ENCODE data around the gene CSTB.

CSTB gene

GRCh38 chr21:43815107-43815613 lies 39.1 kb upstream of the CSTB start:
- no peaks in the 10 kb centered on the region for H3K27me3 ChIP-seq (ENCODE audit: control insufficient read depth, insufficient read depth, low read length)
- H3K9ac ChIP-seq (ENCODE audit: low read length), result no peak overlapping the region
- no peak overlapping the region for H3K4me3 ChIP-seq (ENCODE audit: low read length)
- H3K4me1 ChIP-seq (ENCODE audit: control insufficient read depth, insufficient read depth, low read length), result no peaks in the 10 kb centered on the region
- no peaks in the 10 kb centered on the region for H3K36me3 ChIP-seq (ENCODE audit: control insufficient read depth, insufficient read depth, low read length)
- H3K27ac ChIP-seq (ENCODE audit: low read depth, low read length), result no peak overlapping the region

GRCh38 chr21:43814215-43815106 lies 38.4 kb upstream of the CSTB start:
- H3K27me3 ChIP-seq (ENCODE audit: control insufficient read depth, insufficient read depth, low read length), result no peaks in the 10 kb centered on the region
- no peaks in the 10 kb centered on the region for H3K36me3 ChIP-seq (ENCODE audit: control insufficient read depth, insufficient read depth, low read length)
- H3K4me1 ChIP-seq (ENCODE audit: control insufficient read depth, insufficient read depth, low read length), result no peaks in the 10 kb centered on the region
- no peak overlapping the region for H3K4me3 ChIP-seq (ENCODE audit: low read length)
- no peak overlapping the region for H3K9ac ChIP-seq (ENCODE audit: low read length)
- H3K27ac ChIP-seq (ENCODE audit: low read depth, low read length), result no peak overlapping the region

- no peaks in the 10 kb centered on the region for H3K27me3 ChIP-seq (ENCODE audit: control insufficient read depth, insufficient read depth, low read length)
- no peak overlapping the region for H3K4me3 ChIP-seq (ENCODE audit: low read length)
- no peak overlapping the region for H3K9ac ChIP-seq (ENCODE audit: low read length)
- no peaks in the 10 kb centered on the region for H3K4me1 ChIP-seq (ENCODE audit: control insufficient read depth, insufficient read depth, low read length)
- no peak overlapping the region for H3K27ac ChIP-seq (ENCODE audit: low read depth, low read length)
- no peaks in the 10 kb centered on the region for H3K36me3 ChIP-seq (ENCODE audit: control insufficient read depth, insufficient read depth, low read length)
Measured at GRCh38 chr21:43813656-43813980, 37.5 kb upstream of the CSTB start.

GRCh38 chr21:43812957-43813655 lies 37.0 kb upstream of the CSTB start:
- no peaks in the 10 kb centered on the region for H3K27me3 ChIP-seq (ENCODE audit: control insufficient read depth, insufficient read depth, low read length)
- no peaks in the 10 kb centered on the region for H3K4me1 ChIP-seq (ENCODE audit: control insufficient read depth, insufficient read depth, low read length)
- H3K36me3 ChIP-seq (ENCODE audit: control insufficient read depth, insufficient read depth, low read length), result no peaks in the 10 kb centered on the region
- no peak overlapping the region for H3K27ac ChIP-seq (ENCODE audit: low read depth, low read length)
- H3K9ac ChIP-seq (ENCODE audit: low read length), result no peak overlapping the region
- H3K4me3 ChIP-seq (ENCODE audit: low read length), result no peak overlapping the region

- Histone ChIP-seq H3K36me3 (ENCODE audit: control insufficient read depth, insufficient read depth, low read length) (no peaks in the 10 kb centered on the region), H3K4me1 (ENCODE audit: control insufficient read depth, insufficient read depth, low read length) (no peaks in the 10 kb centered on the region), H3K27me3 (ENCODE audit: control insufficient read depth, insufficient read depth, low read length) (no peaks in the 10 kb centered on the region), H3K27ac (ENCODE audit: low read depth, low read length) (no peak overlapping the region), H3K4me3 (ENCODE audit: low read length) (peak overlapping the region; percentile 29), H3K9ac (ENCODE audit: low read length) (no peak overlapping the region)
Measured at GRCh38 chr21:43812139-43812821, 36.2 kb upstream of the CSTB start.

GRCh38 chr21:43811262-43812105 lies 35.4 kb upstream of the CSTB start:
- Histone ChIP-seq H3K4me1 (ENCODE audit: control insufficient read depth, insufficient read depth, low read length) (no peaks in the 10 kb centered on the region), H3K36me3 (ENCODE audit: control insufficient read depth, insufficient read depth, low read length) (no peaks in the 10 kb centered on the region), H3K27me3 (ENCODE audit: control insufficient read depth, insufficient read depth, low read length) (no peaks in the 10 kb centered on the region), H3K9ac (ENCODE audit: low read length) (no peak overlapping the region), H3K27ac (ENCODE audit: low read depth, low read length) (no peak overlapping the region), H3K4me3 (ENCODE audit: low read length) (peak overlapping the region; percentile 42)

GRCh38 chr21:43810505-43811261 lies 34.6 kb upstream of the CSTB start:
- H3K36me3 ChIP-seq (ENCODE audit: control insufficient read depth, insufficient read depth, low read length), result no peaks in the 10 kb centered on the region
- H3K27ac ChIP-seq (ENCODE audit: low read depth, low read length), result no peak overlapping the region
- no peaks in the 10 kb centered on the region for H3K4me1 ChIP-seq (ENCODE audit: control insufficient read depth, insufficient read depth, low read length)
- H3K4me3 ChIP-seq (ENCODE audit: low read length), result peak overlapping the region; percentile 42
- H3K9ac ChIP-seq (ENCODE audit: low read length), result no peak overlapping the region
- H3K27me3 ChIP-seq (ENCODE audit: control insufficient read depth, insufficient read depth, low read length), result no peaks in the 10 kb centered on the region

GRCh38 chr21:43809853-43810504 lies 33.9 kb upstream of the CSTB start:
- no peaks in the 10 kb centered on the region for H3K4me1 ChIP-seq (ENCODE audit: control insufficient read depth, insufficient read depth, low read length)
- H3K9ac ChIP-seq (ENCODE audit: low read length), result no peak overlapping the region
- no peaks in the 10 kb centered on the region for H3K27me3 ChIP-seq (ENCODE audit: control insufficient read depth, insufficient read depth, low read length)
- H3K36me3 ChIP-seq (ENCODE audit: control insufficient read depth, insufficient read depth, low read length), result no peaks in the 10 kb centered on the region
- no peak overlapping the region for H3K27ac ChIP-seq (ENCODE audit: low read depth, low read length)
- H3K4me3 ChIP-seq (ENCODE audit: low read length), result no peak overlapping the region

- H3K27ac ChIP-seq (ENCODE audit: low read depth, low read length), result no peak overlapping the region
- H3K9ac ChIP-seq (ENCODE audit: low read length), result no peak overlapping the region
- H3K27me3 ChIP-seq (ENCODE audit: control insufficient read depth, insufficient read depth, low read length), result no peaks in the 10 kb centered on the region
- H3K36me3 ChIP-seq (ENCODE audit: control insufficient read depth, insufficient read depth, low read length), result no peaks in the 10 kb centered on the region
- no peak overlapping the region for H3K4me3 ChIP-seq (ENCODE audit: low read length)
- H3K4me1 ChIP-seq (ENCODE audit: control insufficient read depth, insufficient read depth, low read length), result no peaks in the 10 kb centered on the region
Measured at GRCh38 chr21:43809346-43809799, 33.3 kb upstream of the CSTB start.

- no peaks in the 10 kb centered on the region for H3K4me1 ChIP-seq (ENCODE audit: control insufficient read depth, insufficient read depth, low read length)
- no peaks in the 10 kb centered on the region for H3K36me3 ChIP-seq (ENCODE audit: control insufficient read depth, insufficient read depth, low read length)
- H3K4me3 ChIP-seq (ENCODE audit: low read length), result no peak overlapping the region
- no peak overlapping the region for H3K27ac ChIP-seq (ENCODE audit: low read depth, low read length)
- no peak overlapping the region for H3K9ac ChIP-seq (ENCODE audit: low read length)
- H3K27me3 ChIP-seq (ENCODE audit: control insufficient read depth, insufficient read depth, low read length), result no peaks in the 10 kb centered on the region
Measured at GRCh38 chr21:43808832-43809251, 32.7 kb upstream of the CSTB start.

GRCh38 chr21:43808367-43808766 lies 32.3 kb upstream of the CSTB start:
- Histone ChIP-seq H3K9ac (ENCODE audit: low read length) (no peak overlapping the region), H3K4me1 (ENCODE audit: control insufficient read depth, insufficient read depth, low read length) (no peaks in the 10 kb centered on the region), H3K27ac (ENCODE audit: low read depth, low read length) (no peak overlapping the region), H3K36me3 (ENCODE audit: control insufficient read depth, insufficient read depth, low read length) (no peaks in the 10 kb centered on the region), H3K4me3 (ENCODE audit: low read length) (no peak overlapping the region), H3K27me3 (ENCODE audit: control insufficient read depth, insufficient read depth, low read length) (no peaks in the 10 kb centered on the region)
